ENCODE measurements around the gene BLOC1S1. TPM values are rescaled to one million over a fixed set of nuclear protein-coding genes. Genes with fewer than 3 reads are reported as not detected.

The BLOC1S1 gene
- polyA plus RNA-seq, 1 donor (not counting 4 experiments of a cell fraction or from before 2014, with no cell fraction given) = 62.5 TPM

DNA sequence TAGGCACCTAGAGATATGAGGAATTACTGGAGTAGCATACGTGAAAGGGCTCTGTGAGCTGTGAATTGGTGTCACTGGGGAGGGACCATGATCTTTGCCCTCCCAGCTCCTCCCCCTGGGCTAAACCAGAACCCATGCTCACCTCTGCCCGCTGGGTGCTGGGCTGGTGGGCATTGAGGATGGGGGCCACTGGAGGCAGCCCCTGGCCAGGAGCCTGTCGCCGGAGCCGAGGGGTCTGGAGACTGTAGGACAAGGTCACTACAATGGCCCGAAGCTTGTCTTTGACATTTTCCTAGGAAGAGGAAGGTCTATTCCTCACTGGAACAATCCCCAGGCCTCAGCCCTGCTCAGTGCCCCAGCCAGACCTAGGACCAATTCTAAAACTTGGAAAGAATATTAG, 19.7 kb upstream of the BLOC1S1 start:
- FAIRE-seq = no peak
- Histone ChIP-seq H3K27ac (ENCODE audit: control insufficient read depth, insufficient read depth, low read length) (no peak overlapping the region), H3K4me1 (ENCODE audit: control insufficient read depth, extremely low read depth, insufficient read depth, low read length) (peaks cover 3% of the 10 kb centered on the region), H3K9ac (ENCODE audit: control insufficient read depth, extremely low read depth, insufficient read depth, low read length) (no peak overlapping the region), H3K9me1 (ENCODE audit: control insufficient read depth, extremely low read depth, insufficient read depth, low read length) (no peaks in the 10 kb centered on the region), H2AFZ (ENCODE audit: control insufficient read depth, low read length) (no peak overlapping the region), H3K4me2 (ENCODE audit: control insufficient read depth, extremely low read depth, insufficient read depth, low read depth, low read length) (no peak overlapping the region), H3K27me3 (ENCODE audit: control insufficient read depth, extremely low read depth, insufficient read depth, low read length) (peaks cover 22% of the 10 kb centered on the region), H3K9me3 (ENCODE audit: control insufficient read depth, low read depth, low read length) (no peaks in the 10 kb centered on the region), H3K4me3 (ENCODE audit: control insufficient read depth in 2 of 3, extremely low read depth in 1 of 3, insufficient read depth in 2 of 3, low read depth in 1 of 3, low read length in 3 of 3) (no peak overlapping the region), H3K79me2 (ENCODE audit: control insufficient read depth, insufficient read depth, low read length) (no peaks in the 10 kb centered on the region), H4K20me1 (ENCODE audit: control insufficient read depth, extremely low read depth, insufficient read depth, low read length) (no peaks in the 10 kb centered on the region), H3K36me3 (ENCODE audit: control insufficient read depth in 2 of 2, extremely low read depth in 1 of 2, insufficient read depth in 2 of 2, low read length in 2 of 2) (no peaks in the 10 kb centered on the region)
- dilution Hi-C loops (cut with MboI; ENCODE audit: extremely low pct_ligation_motif_present, low sequenced_read_pairs) = no loop called here
- no peak for DNase-seq (ENCODE audit: low read depth, low spot score)
- TF ChIP-seq, protein P1, sequence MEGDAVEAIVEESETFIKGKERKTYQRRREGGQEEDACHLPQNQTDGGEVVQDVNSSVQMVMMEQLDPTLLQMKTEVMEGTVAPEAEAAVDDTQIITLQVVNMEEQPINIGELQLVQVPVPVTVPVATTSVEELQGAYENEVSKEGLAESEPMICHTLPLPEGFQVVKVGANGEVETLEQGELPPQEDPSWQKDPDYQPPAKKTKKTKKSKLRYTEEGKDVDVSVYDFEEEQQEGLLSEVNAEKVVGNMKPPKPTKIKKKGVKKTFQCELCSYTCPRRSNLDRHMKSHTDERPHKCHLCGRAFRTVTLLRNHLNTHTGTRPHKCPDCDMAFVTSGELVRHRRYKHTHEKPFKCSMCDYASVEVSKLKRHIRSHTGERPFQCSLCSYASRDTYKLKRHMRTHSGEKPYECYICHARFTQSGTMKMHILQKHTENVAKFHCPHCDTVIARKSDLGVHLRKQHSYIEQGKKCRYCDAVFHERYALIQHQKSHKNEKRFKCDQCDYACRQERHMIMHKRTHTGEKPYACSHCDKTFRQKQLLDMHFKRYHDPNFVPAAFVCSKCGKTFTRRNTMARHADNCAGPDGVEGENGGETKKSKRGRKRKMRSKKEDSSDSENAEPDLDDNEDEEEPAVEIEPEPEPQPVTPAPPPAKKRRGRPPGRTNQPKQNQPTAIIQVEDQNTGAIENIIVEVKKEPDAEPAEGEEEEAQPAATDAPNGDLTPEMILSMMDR (optimal IDR thresholded peaks at IDR 0.05 in 1 of 3, IDR thresholded peaks at IDR 0.05 in 1 of 3, conservative IDR thresholded peaks at IDR 0.05 in 1 of 3; ENCODE audit: extremely low read depth in 1 of 3, insufficient read depth in 2 of 3, low read length in 3 of 3) = no peak
- TF ChIP-seq EZH2 (IDR thresholded peaks at IDR 0.05; ENCODE audit: low read length) = no peak

DNA sequence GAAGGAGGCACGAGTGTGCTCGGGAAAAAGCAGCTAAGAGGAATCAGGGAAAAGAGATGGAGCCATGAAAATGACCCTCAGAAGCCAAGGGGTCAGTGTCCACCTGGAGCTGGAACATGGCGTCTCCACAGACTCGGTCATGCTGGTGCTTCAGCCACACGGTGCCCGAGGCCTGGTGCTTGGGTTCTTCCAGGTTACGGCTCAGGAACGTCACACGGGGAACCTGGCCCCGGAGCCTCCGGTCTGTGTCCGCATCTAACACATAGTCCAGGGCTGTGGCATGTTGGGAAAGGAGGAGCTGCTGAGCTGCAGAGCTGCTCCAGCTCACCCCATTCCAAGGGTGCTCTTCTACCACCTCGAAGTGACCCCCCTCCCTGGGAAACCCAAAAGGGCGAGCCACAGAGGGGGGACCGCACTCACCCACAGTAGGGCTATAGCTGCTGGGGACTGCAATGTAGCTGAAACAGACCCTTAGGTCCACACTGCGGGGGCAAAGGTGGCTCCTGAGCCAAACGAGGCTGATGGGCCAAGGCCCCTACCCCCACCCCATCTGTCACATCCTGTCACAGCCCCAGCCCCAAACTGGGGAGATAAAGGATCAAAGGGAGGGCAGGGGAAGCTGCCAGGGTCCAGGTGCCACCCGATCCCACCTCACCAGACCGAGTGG, 18.9 kb upstream of the BLOC1S1 start:
- Histone ChIP-seq H3K4me2 (ENCODE audit: control insufficient read depth, extremely low read depth, insufficient read depth, low read depth, low read length) (no peak overlapping the region), H3K27ac (ENCODE audit: control insufficient read depth, insufficient read depth, low read length) (no peak overlapping the region), H3K79me2 (ENCODE audit: control insufficient read depth, insufficient read depth, low read length) (no peaks in the 10 kb centered on the region), H2AFZ (ENCODE audit: control insufficient read depth, low read length) (no peak overlapping the region), H3K36me3 (ENCODE audit: control insufficient read depth in 2 of 2, extremely low read depth in 1 of 2, insufficient read depth in 2 of 2, low read length in 2 of 2) (no peaks in the 10 kb centered on the region), H3K9me1 (ENCODE audit: control insufficient read depth, extremely low read depth, insufficient read depth, low read length) (no peaks in the 10 kb centered on the region), H3K4me3 (ENCODE audit: control insufficient read depth in 2 of 3, extremely low read depth in 1 of 3, insufficient read depth in 2 of 3, low read depth in 1 of 3, low read length in 3 of 3) (no peak overlapping the region), H3K4me1 (ENCODE audit: control insufficient read depth, extremely low read depth, insufficient read depth, low read length) (peaks cover 3% of the 10 kb centered on the region), H4K20me1 (ENCODE audit: control insufficient read depth, extremely low read depth, insufficient read depth, low read length) (no peaks in the 10 kb centered on the region), H3K9me3 (ENCODE audit: control insufficient read depth, low read depth, low read length) (no peaks in the 10 kb centered on the region), H3K27me3 (ENCODE audit: control insufficient read depth, extremely low read depth, insufficient read depth, low read length) (peaks cover 22% of the 10 kb centered on the region), H3K9ac (ENCODE audit: control insufficient read depth, extremely low read depth, insufficient read depth, low read length) (no peak overlapping the region)
- no peak for FAIRE-seq
- DNase-seq (ENCODE audit: low read depth, low spot score) = no peak
- TF ChIP-seq, protein P1 (optimal IDR thresholded peaks at IDR 0.05 in 1 of 3, IDR thresholded peaks at IDR 0.05 in 1 of 3, conservative IDR thresholded peaks at IDR 0.05 in 1 of 3; ENCODE audit: extremely low read depth in 1 of 3, insufficient read depth in 2 of 3, low read length in 3 of 3) = no peak
- no peak for TF ChIP-seq EZH2 (IDR thresholded peaks at IDR 0.05; ENCODE audit: low read length)
- dilution Hi-C loops (cut with MboI; ENCODE audit: extremely low pct_ligation_motif_present, low sequenced_read_pairs) = no loop called here

Measured in keratinocyte (primary cell).